SK-N-DZ (cell line): ENCODE measurements around the gene DPH6.

Experiments
- DNase-seq: peaks from one replicate; pipeline ENCODE4 v3.0.0-alpha.2; 2015; ENCODE audit warnings: low spot score

DPH6 gene

DNA sequence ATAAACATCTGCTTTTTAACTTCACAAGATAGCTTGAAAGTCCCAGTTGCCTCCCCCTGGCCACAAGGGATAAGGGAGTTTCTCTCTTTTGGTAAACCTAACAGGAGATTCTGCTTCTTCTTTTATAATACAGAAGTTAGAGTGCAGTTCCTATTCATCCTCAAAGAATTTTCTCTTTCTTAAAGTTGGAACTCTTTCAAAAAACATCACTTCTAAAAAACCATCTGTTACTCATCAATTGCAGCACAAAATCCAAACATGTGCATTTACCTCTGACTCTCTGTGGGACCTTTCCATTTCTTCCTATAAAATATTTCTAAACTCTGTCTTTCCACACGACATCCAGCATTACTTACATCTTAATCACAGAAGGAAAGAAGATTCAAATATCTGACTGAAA, 5.1 kb downstream of the DPH6 start:
- no peak for DNase-seq

DNA sequence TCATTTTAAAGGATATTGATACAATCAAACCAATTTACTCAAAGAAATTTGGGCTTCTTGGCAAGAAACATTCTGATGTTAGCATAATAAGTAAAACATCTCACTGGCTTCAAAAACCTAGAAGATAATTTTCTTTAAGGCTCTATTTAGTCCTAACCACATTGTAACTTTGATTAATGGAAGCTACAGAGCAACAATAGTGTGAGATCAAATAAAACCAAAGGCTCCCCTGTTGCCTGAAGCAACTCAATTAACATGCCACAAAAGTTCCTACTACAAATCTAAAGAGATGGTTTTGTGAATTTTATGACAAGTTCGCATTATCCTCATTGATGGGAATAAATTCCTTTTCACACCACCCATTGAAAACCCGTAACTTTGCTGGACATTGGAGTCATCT, 5.9 kb downstream of the DPH6 start:
- DNase-seq: no peak

DNA sequence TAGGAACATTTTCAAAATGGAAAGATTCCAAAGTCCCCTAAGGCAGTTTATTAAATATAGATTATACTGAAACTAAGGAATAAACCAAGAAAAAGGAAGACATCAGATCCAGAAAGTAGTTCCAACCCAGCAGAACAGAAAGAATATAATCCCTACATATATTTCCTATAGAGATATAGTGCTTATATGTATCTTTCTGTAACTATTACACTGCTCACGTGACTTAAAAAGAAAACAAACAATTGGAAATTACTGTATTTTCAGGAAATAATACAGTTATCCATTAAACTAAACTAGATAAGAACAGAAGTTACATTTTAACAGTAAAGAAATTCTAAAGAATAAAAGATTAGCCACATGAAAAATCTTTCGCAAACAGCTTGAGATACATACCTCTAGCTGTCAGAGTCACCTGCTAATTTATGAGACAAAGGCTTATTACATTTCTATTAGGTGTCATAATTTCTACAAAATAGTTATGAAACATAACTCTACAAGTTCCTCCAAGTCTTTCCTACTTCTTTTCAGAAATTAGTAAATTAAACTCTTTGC, 10.5 kb downstream of the DPH6 start:
- no peak for DNase-seq

DNA sequence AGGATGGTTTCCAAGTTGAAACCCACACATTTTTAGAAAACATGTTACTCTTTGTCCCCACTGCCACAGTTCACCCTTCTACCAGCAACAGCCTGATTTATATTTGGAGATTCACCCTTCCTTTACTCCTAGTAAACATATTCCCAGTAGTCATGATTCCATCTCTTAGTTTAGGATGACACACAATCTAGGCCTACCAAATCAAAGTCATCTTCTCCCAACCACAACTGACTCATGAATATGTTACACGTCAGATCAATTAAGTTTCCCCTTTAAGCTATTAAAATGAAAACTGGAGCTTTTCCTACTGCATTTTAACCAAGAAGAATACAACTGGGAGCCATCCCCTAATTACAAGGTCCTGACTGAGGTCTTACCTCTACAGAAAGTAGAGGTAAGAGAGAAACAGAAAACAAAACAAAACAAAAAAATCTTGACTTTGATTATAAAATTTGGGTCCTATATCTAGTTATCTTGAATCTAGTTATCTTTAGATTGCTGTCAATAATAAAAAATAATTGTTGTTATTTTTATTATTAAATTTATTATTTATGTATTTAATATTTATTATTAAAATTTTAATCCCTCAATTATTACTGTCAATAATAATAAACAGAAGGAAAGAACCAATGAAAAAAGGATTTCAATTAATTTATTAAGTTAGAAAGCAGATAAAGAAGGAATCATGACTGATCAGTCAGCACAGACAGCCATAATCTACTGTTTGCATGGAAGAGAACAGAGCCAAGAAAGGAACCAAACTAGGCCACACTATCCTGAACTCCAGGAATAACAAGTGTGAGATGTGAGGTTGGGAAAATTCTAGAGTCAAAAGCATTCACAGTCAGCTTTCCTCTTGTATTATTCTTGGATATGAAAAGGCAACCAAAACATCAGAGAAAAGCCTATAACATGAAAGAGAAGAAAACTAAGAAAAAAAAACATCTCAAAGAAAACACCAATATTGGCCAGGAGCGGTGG, 12.5 kb downstream of the DPH6 start:
- DNase-seq: no peak

DNA sequence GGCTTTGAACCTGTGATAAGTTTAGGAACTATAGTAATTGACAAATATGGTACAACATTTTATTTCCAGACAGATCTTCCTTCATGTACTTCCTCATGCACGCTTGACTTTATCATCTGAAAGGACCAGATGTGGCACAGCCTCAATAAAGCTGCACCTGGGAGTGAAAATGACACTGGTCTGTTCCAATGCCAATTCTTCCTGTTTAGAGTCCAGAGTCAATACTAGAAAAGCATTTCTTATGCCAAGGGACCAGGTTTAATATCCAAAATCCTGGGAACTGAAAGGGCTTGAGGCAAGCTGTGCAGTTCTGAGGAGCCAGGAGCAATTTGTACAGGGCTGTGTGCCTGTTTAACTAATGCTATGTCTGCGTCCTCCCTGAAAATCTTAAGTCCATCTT, 15.3 kb downstream of the DPH6 start:
- no peak for DNase-seq

DNA sequence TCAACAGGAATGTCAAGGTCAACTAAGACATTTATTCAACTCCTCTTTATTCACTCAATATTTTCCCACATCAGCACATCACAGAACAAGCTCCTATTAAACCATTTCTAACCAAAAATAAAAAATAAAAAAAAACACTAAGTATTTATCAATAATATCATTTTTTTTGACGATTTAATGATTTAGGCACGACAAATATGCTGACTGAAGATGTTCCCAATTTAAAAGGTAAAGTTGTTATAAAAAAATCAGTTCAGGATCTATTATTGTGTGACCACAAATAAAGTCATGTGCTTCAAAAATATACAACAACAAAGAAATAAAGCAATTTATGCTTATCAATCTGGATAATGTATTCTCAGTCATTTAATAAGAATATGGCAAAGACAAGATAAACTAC, 16.2 kb downstream of the DPH6 start:
- no peak for DNase-seq

DNA sequence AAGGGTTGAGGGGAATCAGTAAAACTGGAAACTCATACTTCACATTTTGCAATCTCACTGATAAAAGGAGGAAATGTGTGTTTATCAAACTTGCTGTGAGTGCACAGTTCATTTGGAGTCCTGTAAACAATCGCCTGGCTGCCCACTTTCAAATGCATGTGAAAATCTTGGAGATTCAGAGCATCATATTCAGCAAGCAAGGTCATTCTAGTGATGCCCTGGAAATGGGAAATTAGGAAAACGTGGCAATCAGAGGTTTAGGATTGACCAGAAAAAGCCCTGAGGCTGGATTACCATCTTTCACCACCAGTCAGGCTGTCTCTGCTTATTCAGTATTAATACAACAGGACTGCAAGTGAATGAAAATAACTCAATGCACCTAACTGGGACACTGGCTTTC, 23.9 kb downstream of the DPH6 start:
- DNase-seq: peak; percentile 7

DNA sequence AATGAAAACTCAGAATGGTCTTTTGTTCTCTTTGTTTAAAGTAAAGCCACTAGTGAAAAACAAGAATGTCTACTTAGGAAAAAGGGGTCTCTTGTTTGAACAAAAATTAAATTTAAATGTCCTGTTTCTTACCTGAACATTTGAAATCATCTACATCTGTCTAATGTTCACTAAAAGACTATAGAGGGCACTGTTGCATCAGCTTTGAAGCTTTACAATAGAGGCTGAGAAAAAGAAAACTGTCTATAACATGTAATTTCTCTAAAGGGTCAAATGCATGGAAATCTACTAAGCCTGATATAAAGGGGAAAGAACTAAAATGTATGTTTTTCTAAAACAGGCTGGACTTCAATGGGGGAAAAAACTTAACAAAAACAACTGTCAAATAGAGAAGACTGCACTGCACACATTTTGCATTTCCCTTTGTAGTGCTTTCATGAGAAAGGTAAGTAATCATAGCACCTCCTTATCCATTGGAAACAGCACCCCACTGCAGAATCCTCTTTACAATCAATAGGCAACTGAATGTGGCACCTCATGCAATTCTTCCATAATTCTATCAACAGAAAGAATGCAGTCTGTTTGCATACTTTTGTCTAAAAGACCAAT, 26.3 kb downstream of the DPH6 start:
- DNase-seq: peak; percentile 67

DNA sequence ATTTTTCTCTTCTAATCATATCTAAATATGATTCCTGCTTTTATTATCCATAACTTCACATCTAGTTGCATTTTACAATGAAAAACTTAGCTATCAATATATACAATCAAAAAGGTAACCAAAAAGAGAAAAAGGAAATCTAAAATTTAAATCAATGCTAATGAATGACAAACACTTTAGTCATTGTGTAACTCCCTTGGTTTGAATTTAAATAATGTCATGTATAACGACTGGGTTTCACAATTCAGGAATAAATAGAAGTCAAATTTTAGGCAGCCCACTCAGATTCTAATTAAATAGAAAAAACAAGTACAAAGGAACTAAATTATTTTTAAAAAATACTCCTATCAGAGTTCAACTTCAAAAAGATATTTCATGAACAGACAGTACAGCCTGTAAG, 26.9 kb downstream of the DPH6 start:
- DNase-seq: no peak

DNA sequence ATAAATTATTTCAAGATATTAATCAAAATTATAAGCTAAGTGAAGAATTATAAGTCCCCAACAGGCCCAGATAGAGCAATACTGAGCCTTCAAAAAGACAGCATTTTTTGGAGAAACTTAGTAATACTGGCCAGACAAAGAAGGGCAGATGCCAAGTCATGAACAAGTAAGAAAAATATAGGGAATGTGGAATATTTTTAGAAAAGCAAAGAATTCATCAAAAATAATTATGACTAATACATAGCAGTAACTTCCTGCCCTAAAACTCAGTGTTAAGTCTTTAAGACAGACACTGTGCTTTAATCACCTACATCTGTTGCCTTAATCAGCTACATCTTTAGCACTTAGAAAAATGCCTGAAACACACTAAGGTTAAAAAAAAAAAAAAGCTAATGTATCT, 31.2 kb downstream of the DPH6 start:
- no peak for DNase-seq

DNA sequence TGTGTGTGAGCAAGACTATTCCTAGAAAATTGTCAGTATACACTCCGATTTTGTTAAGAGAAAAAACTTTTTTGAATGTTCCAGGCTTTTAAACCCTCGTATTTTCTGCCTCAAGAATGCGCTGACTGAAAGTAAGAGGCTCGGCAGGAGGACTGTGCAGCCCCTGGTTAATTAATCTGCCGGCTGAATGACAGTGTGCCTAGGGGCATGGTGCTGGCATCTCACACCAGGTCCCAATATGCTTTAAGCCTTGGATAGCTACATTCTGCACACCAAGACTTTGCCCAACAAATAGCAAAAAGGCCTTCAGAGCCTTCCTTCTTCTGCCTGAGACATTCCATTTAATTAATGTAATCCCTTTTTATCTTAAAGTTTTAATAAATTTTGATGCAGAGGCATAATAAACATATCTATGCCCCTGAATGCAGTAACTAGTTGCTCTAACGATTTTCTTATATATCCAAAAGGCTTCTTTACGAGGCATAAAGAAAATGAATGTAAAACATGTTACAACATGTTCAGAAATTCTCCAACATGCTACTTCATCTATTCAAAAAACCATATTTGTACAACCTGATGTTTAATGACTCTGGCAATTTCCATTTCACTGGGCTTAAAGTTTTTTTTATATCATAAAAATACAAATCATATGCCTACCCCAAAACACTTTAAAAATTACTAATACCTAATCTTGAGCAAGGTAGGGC, 37.9 kb downstream of the DPH6 start:
- no peak for DNase-seq

DNA sequence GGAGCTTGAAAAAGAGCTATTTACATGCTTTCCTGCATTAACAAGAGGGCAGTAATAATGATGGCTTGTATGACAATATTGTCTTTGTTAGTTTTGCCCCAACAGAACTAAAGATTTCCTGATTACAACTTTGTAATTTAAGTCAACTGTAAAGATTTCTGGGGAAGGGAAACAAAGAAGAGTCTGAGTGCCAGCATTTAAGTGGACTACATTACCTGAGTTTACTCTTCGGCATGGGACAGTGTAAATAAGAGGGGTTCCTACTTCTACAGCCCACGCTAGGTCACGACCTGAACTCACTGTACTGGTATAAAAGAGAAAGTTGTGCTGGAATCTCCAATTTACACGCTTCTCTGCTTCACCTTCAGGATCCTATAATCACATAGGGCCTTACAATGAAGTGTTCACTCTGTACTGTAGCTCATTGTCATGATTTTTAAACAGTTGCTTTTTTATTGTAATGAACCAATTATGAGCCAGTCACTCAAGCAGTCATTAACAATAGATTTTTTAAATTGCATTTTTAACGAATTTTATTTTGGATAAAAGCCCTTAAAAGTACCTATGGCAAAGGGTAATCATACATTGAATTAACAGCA, 39.6 kb downstream of the DPH6 start:
- no peak for DNase-seq

DNA sequence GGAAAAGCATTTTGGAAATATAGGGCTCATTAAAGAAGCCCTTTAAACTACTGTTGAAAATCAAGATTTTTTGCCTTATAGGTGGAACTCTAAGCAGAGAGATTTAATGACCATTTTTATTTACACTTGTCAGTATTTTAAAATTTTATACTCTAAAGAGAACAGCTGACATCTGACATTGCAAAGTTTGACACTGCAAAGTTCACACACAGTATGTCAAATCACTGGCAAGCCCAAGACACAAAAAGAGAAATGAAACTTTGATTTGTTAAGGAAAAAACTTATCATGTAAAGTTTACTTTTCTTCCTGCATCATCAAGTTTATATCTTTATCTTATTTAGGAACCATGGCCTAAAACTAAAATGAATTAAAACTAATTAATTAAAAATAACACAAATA, 40.2 kb downstream of the DPH6 start:
- DNase-seq: no peak

DNA sequence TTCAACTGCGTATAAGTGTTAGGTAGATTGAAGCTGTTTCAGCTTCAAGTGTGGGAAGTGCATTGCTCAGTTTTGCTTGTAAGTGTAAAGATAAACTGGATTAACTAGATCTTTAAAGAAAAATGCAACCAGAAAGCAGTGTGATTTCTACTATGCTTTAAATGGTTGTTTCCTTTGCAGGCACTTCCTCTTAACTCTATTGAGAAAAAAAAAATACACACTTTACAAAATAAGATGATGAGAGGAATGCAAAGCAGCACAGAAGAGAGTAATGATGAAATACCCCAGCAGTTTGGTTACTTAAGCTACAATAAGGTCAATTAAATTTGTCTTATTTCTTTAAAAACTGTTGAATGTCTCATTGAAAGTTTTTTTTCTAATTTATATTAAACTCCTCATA, 40.8 kb downstream of the DPH6 start:
- DNase-seq: no peak

DNA sequence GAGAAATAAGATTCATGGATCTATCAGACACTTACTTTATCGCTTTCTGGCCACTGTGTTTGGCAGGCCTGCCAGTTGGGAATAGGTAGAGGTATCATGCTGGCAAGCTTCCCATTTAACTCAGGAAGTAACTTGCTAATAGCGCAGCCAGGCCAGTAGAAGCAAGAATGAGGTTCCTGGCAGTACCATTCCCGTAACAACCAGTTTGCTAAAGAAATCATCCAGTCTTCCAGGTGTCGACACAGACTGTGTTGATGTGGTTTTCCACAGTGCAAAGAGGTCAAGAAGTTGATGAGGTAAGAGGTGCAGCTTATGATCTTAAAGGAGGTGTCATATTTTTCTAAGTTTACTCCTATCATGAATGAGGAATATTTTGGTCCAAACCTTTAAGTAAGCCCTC, 46.2 kb downstream of the DPH6 start:
- no peak for DNase-seq

DNA sequence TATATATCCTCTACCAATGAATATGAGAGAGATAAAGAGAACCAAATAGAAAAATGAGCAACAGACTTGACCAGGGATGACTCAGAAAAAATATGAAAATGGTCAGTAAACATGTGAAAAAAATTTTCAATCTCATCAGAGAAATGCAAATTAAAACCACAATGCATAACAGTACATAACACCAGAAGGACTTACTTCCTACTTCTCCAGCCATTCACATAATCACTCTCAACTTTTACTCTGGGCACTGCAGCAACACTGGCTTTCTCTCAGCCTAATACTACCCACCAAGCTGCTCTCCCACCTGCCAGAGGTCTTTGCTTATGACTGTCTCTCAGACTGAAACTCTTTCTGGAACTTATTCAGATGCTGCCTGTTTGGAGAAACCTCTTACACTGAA, 49.4 kb downstream of the DPH6 start:
- DNase-seq: no peak

DNA sequence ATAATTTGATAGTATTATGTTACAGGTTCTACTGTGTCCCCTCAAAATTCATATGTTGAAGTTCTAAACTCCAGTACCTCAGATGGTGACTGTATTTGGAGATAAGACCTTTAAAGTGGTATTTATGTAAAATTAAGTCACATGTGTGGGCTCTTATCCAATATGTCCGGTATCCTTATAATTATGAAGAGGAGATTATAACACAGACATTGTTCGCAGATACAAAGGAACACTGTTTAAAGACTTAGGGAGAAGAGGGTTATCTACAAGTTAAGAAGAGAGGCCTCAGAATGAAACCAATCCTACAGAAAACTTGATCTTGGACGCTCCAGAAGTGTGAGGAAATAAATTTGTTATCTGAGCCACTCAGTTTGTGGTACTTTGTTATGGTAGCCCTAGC, 50.9 kb downstream of the DPH6 start:
- DNase-seq: no peak

DNA sequence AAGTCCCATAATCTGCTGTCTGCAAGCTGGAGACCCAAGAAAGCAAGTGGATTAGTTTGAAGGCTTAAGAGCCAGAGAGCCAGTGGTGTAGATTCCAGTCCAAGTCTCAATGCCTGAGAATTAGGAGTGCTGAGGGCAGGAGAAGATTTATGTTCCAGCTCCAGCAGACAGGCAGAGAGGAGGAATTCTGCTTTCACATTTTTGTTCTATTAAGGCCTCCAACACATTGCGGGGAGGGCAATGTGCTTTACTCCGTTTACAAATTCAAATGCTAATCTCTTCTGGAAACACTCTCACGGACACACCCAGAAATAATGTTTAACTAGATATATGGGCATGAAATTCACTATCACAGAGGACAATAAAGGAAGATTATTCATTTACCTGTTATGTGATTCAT, 54.0 kb downstream of the DPH6 start:
- no peak for DNase-seq

DNA sequence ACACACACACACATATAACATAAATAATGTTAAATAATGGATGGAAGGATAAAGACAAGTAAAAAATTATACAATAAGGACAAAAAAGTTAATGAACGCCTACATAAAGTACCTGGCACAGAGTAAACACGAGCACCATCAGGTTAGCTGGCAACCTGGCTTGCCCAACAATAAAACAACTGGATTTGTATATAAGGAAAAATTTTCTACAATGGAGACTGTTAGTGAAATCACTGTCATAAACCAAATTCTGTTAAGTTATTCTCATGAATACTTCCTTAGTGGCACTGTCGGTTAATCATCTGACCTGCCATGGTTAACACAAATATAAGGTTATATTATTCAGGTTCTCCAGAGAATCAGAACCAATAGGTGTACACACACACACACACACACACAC, 54.8 kb downstream of the DPH6 start:
- no peak for DNase-seq

DNA sequence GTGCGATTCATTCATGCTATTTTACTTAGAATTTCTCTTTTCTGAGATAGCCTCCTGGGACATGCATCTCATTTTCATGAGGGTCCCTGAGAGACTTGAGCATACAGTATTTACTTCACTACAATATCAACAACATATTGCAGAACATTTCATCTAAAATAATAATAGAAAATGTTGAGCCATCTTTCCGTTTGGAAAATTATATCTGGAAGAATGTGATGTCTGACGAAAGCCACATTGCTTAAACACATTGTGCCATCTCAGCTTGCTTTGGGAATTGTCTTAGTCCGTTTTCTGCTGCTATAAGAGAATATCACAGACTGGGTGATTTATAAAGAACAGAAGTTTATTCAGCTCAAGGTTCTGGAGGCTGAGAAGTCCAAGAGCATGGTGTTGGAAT, 55.5 kb downstream of the DPH6 start:
- DNase-seq: no peak

DNA sequence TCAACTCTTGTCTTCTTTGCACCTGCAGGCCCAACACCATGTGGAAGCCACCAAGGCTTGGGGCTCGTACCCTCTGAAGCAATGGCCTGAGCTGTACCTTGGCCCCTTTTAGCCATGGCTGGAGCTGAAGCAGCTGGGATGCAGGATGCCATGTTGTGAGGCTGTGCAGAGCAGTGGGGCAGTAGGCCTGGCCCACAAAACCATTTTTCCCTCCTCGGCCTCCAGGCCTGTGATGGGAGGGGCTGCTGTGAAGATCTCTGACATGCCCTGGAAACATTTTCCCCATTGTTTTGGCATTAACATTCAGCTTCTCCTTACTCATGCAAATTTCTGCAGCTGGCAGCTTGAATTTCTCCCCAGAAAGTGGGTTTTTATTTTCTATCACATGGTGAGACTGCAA, 58.5 kb downstream of the DPH6 start:
- no peak for DNase-seq

DNA sequence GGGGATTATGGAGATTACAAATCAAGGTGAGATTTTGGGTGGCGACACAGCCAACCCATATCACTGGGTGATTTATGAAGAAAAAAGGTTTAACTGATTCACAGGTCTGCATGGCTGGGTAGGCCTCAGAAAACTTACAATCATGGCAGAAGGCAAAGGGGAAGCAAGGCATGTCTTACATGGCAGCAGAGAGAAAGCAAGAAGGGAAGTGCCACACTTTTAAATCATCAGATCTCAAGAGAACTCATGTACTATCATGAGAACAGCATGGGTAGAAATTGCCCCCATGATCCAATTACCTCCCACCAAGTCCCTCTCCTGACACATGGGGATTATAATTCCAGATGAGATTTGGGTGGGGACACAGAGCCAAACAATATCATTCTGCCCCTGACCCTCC, 59.7 kb downstream of the DPH6 start:
- no peak for DNase-seq
